ENCODE measurements around the gene CD207.

DNA sequence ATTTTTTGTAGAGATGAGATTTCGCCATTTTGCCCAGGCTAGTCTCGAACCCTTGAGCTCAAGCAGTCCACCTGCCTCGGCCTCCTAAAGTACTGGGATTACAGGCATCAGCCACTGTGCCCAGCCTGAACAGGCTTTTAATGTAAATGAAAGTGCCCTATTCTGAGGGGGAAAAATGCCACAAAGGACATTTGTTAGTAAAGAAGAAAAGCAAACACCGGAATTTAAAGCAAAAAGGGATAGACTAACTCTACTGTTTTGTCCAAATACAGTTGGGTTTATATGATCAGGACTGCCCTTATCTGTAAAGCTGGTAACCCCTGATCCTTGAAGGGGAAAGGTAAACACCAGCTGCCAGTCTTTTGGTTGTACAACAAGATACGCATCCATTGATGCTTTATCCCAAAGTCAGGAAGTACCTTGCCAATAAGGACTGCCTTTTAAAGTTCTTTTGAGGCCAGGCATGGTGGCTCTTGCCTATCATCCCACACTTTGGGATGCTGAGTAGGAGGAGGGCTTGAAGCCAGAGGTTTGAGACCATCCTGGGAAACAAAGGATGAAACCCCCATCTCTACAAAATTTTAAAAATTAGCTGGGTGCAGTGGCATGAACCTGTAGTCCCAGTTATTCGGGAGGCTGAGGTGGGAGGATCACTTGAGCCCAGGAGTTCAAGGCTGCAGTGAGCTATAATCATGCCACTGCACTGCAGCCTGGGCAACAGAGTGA, 28.4 kb downstream of the CD207 start:
- no peak for TF ChIP-seq CTCF (conservative IDR thresholded peaks at IDR 0.05)
- TF ChIP-seq EZH2 (IDR thresholded peaks at IDR 0.05; ENCODE audit: low read depth), result no peak

Measured in PC-9 (cell line).